Measurements from ENCODE around the gene YY1. TPM values are rescaled to one million over a fixed set of nuclear protein-coding genes. Genes with fewer than 3 reads are reported as not detected.

The YY1 gene
- polyA plus RNA-seq, 3 donors, result 13.3 to 35.2 (median 15.7) TPM

GRCh38 chr14:100224229-100224866 is 14.6 kb upstream of the YY1 start:
- Histone ChIP-seq H4K20me1 (ENCODE audit: insufficient read depth, low read length) (peaks cover 4% of the 10 kb centered on the region), H3K36me3 (replicated peaks in 1 of 2; ENCODE audit: control insufficient read depth in 1 of 2, insufficient read depth in 2 of 2, low read length in 2 of 2) (peaks cover 6 to 7% of the 10 kb centered on the region in 2 donors), H3K4me2 (replicated peaks; ENCODE audit: extremely low read depth, low read length, poor library complexity, severe bottlenecking) (peak overlapping the region; percentile 16), H2AFZ (ENCODE audit: insufficient read depth, low read depth, low read length, poor library complexity, severe bottlenecking) (no peak overlapping the region), H3K9ac (ENCODE audit: insufficient read depth, low read length, poor library complexity, severe bottlenecking) (no peak overlapping the region), H3K9me3 (replicated peaks in 1 of 2; ENCODE audit: control insufficient read depth in 1 of 2, insufficient read depth in 1 of 2, low read length in 2 of 2) (no peaks in the 10 kb centered on the region), H3K27me3 (ENCODE audit: control insufficient read depth in 2 of 2, insufficient read depth in 2 of 2, low read length in 2 of 2) (no peaks in the 10 kb centered on the region), H3K79me2 (ENCODE audit: insufficient read depth, low read length) (peaks cover 68% of the 10 kb centered on the region), H3K4me3 (replicated peaks in 1 of 3; ENCODE audit: low read depth in 2 of 3, low read length in 3 of 3) (no peak overlapping the region), H3K27ac (ENCODE audit: low read depth in 1 of 2, low read length in 2 of 2) (no peak overlapping the region), H3K4me1 (ENCODE audit: control insufficient read depth in 1 of 2, insufficient read depth in 2 of 2, low read length in 2 of 2) (peaks cover 43 to 50% of the 10 kb centered on the region in 2 donors)
- intact Hi-C loops (cut with micrococcal nuclease), result no loop called here
- Mint-ChIP-seq H3K27ac (peak overlapping the region in 1 of 7 donors; percentile 7), H3K4me3 (no peak overlapping the region), H3K9me3 (peaks cover 0 to 1% (median 0%) of the 10 kb centered on the region in 7 donors), H3K27me3 (ENCODE audit: low read depth in 3 of 3) (peaks cover 0 to 2% (median 0%) of the 10 kb centered on the region in 3 donors), H3K36me3 (peaks cover 0 to 6% of the 10 kb centered on the region in 2 donors), H3K4me1 (peaks cover 5% of the 10 kb centered on the region)
- no peak for TF ChIP-seq CTCF (IDR thresholded peaks at IDR 0.05)
- WGBS (ENCODE audit: insufficient coverage), result no CpG with 5 or more reads among the region's 4 CpGs
- no peak for DNase-seq

GRCh38 chr14:100225169-100225568 is 13.8 kb upstream of the YY1 start:
- Histone ChIP-seq H3K36me3 (replicated peaks in 1 of 2; ENCODE audit: control insufficient read depth in 1 of 2, insufficient read depth in 2 of 2, low read length in 2 of 2) (peaks cover 8 to 13% of the 10 kb centered on the region in 2 donors), H3K27me3 (ENCODE audit: control insufficient read depth in 2 of 2, insufficient read depth in 2 of 2, low read length in 2 of 2) (no peaks in the 10 kb centered on the region), H4K20me1 (ENCODE audit: insufficient read depth, low read length) (peaks cover 10% of the 10 kb centered on the region), H2AFZ (ENCODE audit: insufficient read depth, low read depth, low read length, poor library complexity, severe bottlenecking) (no peak overlapping the region), H3K9ac (ENCODE audit: insufficient read depth, low read length, poor library complexity, severe bottlenecking) (no peak overlapping the region), H3K4me3 (replicated peaks in 1 of 3; ENCODE audit: low read depth in 2 of 3, low read length in 3 of 3) (no peak overlapping the region), H3K4me1 (ENCODE audit: control insufficient read depth in 1 of 2, insufficient read depth in 2 of 2, low read length in 2 of 2) (peaks cover 43 to 50% of the 10 kb centered on the region in 2 donors), H3K4me2 (replicated peaks; ENCODE audit: extremely low read depth, low read length, poor library complexity, severe bottlenecking) (no peak overlapping the region), H3K27ac (ENCODE audit: low read depth in 1 of 2, low read length in 2 of 2) (no peak overlapping the region), H3K9me3 (replicated peaks in 1 of 2; ENCODE audit: control insufficient read depth in 1 of 2, insufficient read depth in 1 of 2, low read length in 2 of 2) (no peaks in the 10 kb centered on the region), H3K79me2 (ENCODE audit: insufficient read depth, low read length) (peaks cover 71% of the 10 kb centered on the region)
- intact Hi-C loops (cut with micrococcal nuclease), result no loop called here
- no peak overlapping the region for H3K27ac Mint-ChIP-seq
- peaks cover 8% of the 10 kb centered on the region for H3K4me1 Mint-ChIP-seq
- H3K36me3 Mint-ChIP-seq, result peaks cover 4 to 13% of the 10 kb centered on the region in 2 donors
- H3K27me3 Mint-ChIP-seq (ENCODE audit: low read depth in 3 of 3), result peaks cover 0 to 2% (median 0%) of the 10 kb centered on the region in 3 donors
- WGBS (ENCODE audit: insufficient coverage), result 91% methylated on average over 2 of the region's 4 CpGs
- peak in 2 of 3 donors; percentile 18 to 32 for DNase-seq
- H3K9me3 Mint-ChIP-seq, result peaks cover 0 to 1% (median 0%) of the 10 kb centered on the region in 7 donors
- H3K4me3 Mint-ChIP-seq, result no peak overlapping the region
- no peak for TF ChIP-seq CTCF (IDR thresholded peaks at IDR 0.05)

Data from CD14-positive monocyte (primary cell).